ENCODE measurements around the gene MUC2. TPM values are rescaled to one million over a fixed set of nuclear protein-coding genes. Genes with fewer than 3 reads are reported as not detected.

Gene MUC2
- total and polyA plus RNA-seq, 2 of the 4 experiments (the other 2 are of a cell fraction), result not detected

- no peaks in the 10 kb centered on the region for H4K20me1 ChIP-seq (ENCODE audit: insufficient read depth, low read length)
- H3K14ac ChIP-seq (replicated peaks; ENCODE audit: low read depth, low read length), result no peak overlapping the region
- no peaks in the 10 kb centered on the region for H3K4me1 ChIP-seq (ENCODE audit: control insufficient read depth, insufficient read depth, low read length)
- H4K8ac ChIP-seq (ENCODE audit: low read depth in 2 of 2, low read length in 2 of 2), result no peak overlapping the region
- no peaks in the 10 kb centered on the region for H3K9me1 ChIP-seq (ENCODE audit: insufficient read depth, low read length)
- no peak overlapping the region for H4K5ac ChIP-seq (ENCODE audit: low read depth, low read length)
- no peak overlapping the region for H2BK15ac ChIP-seq (ENCODE audit: low read depth, low read length)
- no peak overlapping the region for H2AK5ac ChIP-seq (ENCODE audit: low read depth, low read length)
- H3K4me2 ChIP-seq (ENCODE audit: low read depth, low read length), result no peak overlapping the region
- H2BK5ac ChIP-seq (ENCODE audit: low read depth, low read length, poor library complexity, severe bottlenecking), result no peak overlapping the region
- H3K79me1 ChIP-seq (ENCODE audit: low read depth in 1 of 2, low read length in 2 of 2), result no peaks in the 10 kb centered on the region
- no peak overlapping the region for H3K23ac ChIP-seq (ENCODE audit: low read depth, low read length)
- H2BK120ac ChIP-seq (ENCODE audit: low read depth, low read length), result no peak overlapping the region
- WGBS, 2 experiments (ENCODE audit: extremely low coverage in 2 of 2, insufficient read length in 1 of 2), result 40% methylated on average over 1 of the region's 6 CpGs; no CpG with 5 or more reads in 1 of the 2 experiments
- no peak for DNase-seq
- H3K27ac ChIP-seq (ENCODE audit: insufficient read depth, low read length), result no peak overlapping the region
- H3K18ac ChIP-seq (ENCODE audit: low read depth, low read length), result no peak overlapping the region
- no peak overlapping the region for H3K9ac ChIP-seq (ENCODE audit: low read depth, low read length)
- no peaks in the 10 kb centered on the region for H3K36me3 ChIP-seq (ENCODE audit: control insufficient read depth, insufficient read depth, low read length)
- no peak overlapping the region for H3K4me3 ChIP-seq (ENCODE audit: insufficient read depth, low read depth, low read length)
- H2AFZ ChIP-seq (replicated peaks; ENCODE audit: low read length, poor library complexity), result no peak overlapping the region
- no peak overlapping the region for H3K4ac ChIP-seq (ENCODE audit: low read depth, low read length)
- CTCF ChIA-PET, result no interaction called here
- no peak overlapping the region for H2BK20ac ChIP-seq (ENCODE audit: low read depth, low read length)
- BruUV-seq (replicated peaks), result no TSS peak
- dilution Hi-C loops (cut with HindIII; ENCODE audit: low sequenced_read_pairs, unreplicated experiment) (no loop called here), in situ Hi-C loops (cut with MboI; ENCODE audit: low sequenced_read_pairs) (no loop called here), intact Hi-C loops (cut with micrococcal nuclease) (no loop called here)
- H2AK9ac ChIP-seq (replicated peaks; ENCODE audit: low read depth, low read length, poor library complexity), result no peak overlapping the region
- POLR2A ChIA-PET (ENCODE audit: unreplicated experiment), result no interaction called here
- H3K9me3 ChIP-seq (ENCODE audit: control insufficient read depth, insufficient read depth, low read length), result 0 out of 2 replicates have a peak, but pooled peaks cover 1% of the 10 kb centered on the region
- no peak for ATAC-seq (ENCODE audit: low read depth)
- TF ChIP-seq CTCF (conservative IDR thresholded peaks at IDR 0.05; ENCODE audit: low read depth, low read length), result no peak
- TF ChIP-seq CHD1 (IDR thresholded peaks at IDR 0.05; ENCODE audit: low read depth, low read length), result no peak
- no peak for TF ChIP-seq RCOR1 (IDR thresholded peaks at IDR 0.05; ENCODE audit: insufficient replicate concordance, low read length)
- TF ChIP-seq MXI1 (IDR thresholded peaks at IDR 0.05; ENCODE audit: borderline replicate concordance, low read depth, low read length), result no peak
- no peak for TF ChIP-seq POLR2A (IDR thresholded peaks at IDR 0.05; ENCODE audit: low read depth, low read length)
- TF ChIP-seq USF2 (IDR thresholded peaks at IDR 0.05; ENCODE audit: low read depth, low read length), result no peak
- TF ChIP-seq SMC3 (IDR thresholded peaks at IDR 0.05; ENCODE audit: low read depth, low read length), result no peak
- TF ChIP-seq BHLHE40 (IDR thresholded peaks at IDR 0.05; ENCODE audit: low read depth, low read length), result no peak
- no peak for TF ChIP-seq CEBPB (IDR thresholded peaks at IDR 0.05; ENCODE audit: low read depth, low read length)
- TF ChIP-seq NFE2L2 (IDR thresholded peaks at IDR 0.05; ENCODE audit: low read depth, low read length), result no peak
- no peak for TF ChIP-seq ELK1 (IDR thresholded peaks at IDR 0.05; ENCODE audit: borderline replicate concordance, low read depth, low read length)
- TF ChIP-seq RAD21 (IDR thresholded peaks at IDR 0.05; ENCODE audit: low read length), result no peak
- no peak for TF ChIP-seq FOS (IDR thresholded peaks at IDR 0.05; ENCODE audit: low read depth, low read length)
- no peak for TF ChIP-seq MAFK (IDR thresholded peaks at IDR 0.05; ENCODE audit: low read depth, low read length)
- no peak for TF ChIP-seq MAZ (IDR thresholded peaks at IDR 0.05; ENCODE audit: borderline replicate concordance, low read depth, low read length)
- TF ChIP-seq RFX5 (IDR thresholded peaks at IDR 0.05; ENCODE audit: low read depth, low read length), result no peak
- no peak overlapping the region for H4K91ac ChIP-seq (ENCODE audit: insufficient read depth, low read depth, low read length)
- H3K27me3 ChIP-seq (ENCODE audit: control insufficient read depth, insufficient read depth, low read length), result peaks cover 20% of the 10 kb centered on the region; the same call in 1 of the 2 replicates
- H3K56ac ChIP-seq (ENCODE audit: extremely low read depth, insufficient read depth, low read length), result no peak overlapping the region
Observed at GRCh38 chr11:1117992-1118391, 43.3 kb downstream of the MUC2 start.

Data from IMR-90 (cell line).